Measurements from ENCODE around the gene HEBP1.
A peak's percentile ranks its signal among the peaks of the same experiment; 100 is the strongest.

The HEBP1 gene

GRCh38 chr12:12984149-12984548, 15.9 kb downstream of the HEBP1 start:
- DNase-seq (ENCODE audit: extremely low read depth, low read depth), result no peak
- H3K4me3 ChIP-seq (replicated peaks; ENCODE audit: low read depth, low read length), result no peak overlapping the region
- no peak for TF ChIP-seq CTCF (IDR thresholded peaks at IDR 0.05; ENCODE audit: low read depth, low read length, missing control alignments)

GRCh38 chr12:12983420-12984035, 16.5 kb downstream of the HEBP1 start:
- TF ChIP-seq CTCF (IDR thresholded peaks at IDR 0.05; ENCODE audit: low read depth, low read length, missing control alignments), result peak; percentile 55
- H3K4me3 ChIP-seq (replicated peaks; ENCODE audit: low read depth, low read length), result no peak overlapping the region
- DNase-seq (ENCODE audit: extremely low read depth, low read depth), result peak; percentile 44

GRCh38 chr12:12982331-12982730, 17.7 kb downstream of the HEBP1 start:
- no peak overlapping the region for H3K4me3 ChIP-seq (replicated peaks; ENCODE audit: low read depth, low read length)
- TF ChIP-seq CTCF (IDR thresholded peaks at IDR 0.05; ENCODE audit: low read depth, low read length, missing control alignments), result no peak
- no peak for DNase-seq (ENCODE audit: extremely low read depth, low read depth)

GRCh38 chr12:12979731-12980259, 20.3 kb downstream of the HEBP1 start:
- no peak overlapping the region for H3K4me3 ChIP-seq (replicated peaks; ENCODE audit: low read depth, low read length)
- peak; percentile 64 for DNase-seq (ENCODE audit: extremely low read depth, low read depth)
- TF ChIP-seq CTCF (IDR thresholded peaks at IDR 0.05; ENCODE audit: low read depth, low read length, missing control alignments), result no peak

GRCh38 chr12:12979126-12979525, 20.9 kb downstream of the HEBP1 start:
- no peak for DNase-seq (ENCODE audit: extremely low read depth, low read depth)
- TF ChIP-seq CTCF (IDR thresholded peaks at IDR 0.05; ENCODE audit: low read depth, low read length, missing control alignments), result no peak
- no peak overlapping the region for H3K4me3 ChIP-seq (replicated peaks; ENCODE audit: low read depth, low read length)

GRCh38 chr12:12977231-12977630, 22.8 kb downstream of the HEBP1 start:
- DNase-seq (ENCODE audit: extremely low read depth, low read depth), result no peak
- no peak overlapping the region for H3K4me3 ChIP-seq (replicated peaks; ENCODE audit: low read depth, low read length)
- TF ChIP-seq CTCF (IDR thresholded peaks at IDR 0.05; ENCODE audit: low read depth, low read length, missing control alignments), result no peak

- no peak for TF ChIP-seq CTCF (IDR thresholded peaks at IDR 0.05; ENCODE audit: low read depth, low read length, missing control alignments)
- H3K4me3 ChIP-seq (replicated peaks; ENCODE audit: low read depth, low read length), result no peak overlapping the region
- DNase-seq (ENCODE audit: extremely low read depth, low read depth), result peak; percentile 86
Observed at GRCh38 chr12:12976366-12976765, 23.7 kb downstream of the HEBP1 start.

Data from HFF-Myc (cell line).